ENCODE data around the gene BATF.

BATF gene

GRCh38 chr14:75553157-75553556 is 30.9 kb downstream of the BATF start:
- DNase-seq (ENCODE audit: insufficient read length) = no peak
- TF ChIP-seq TAF1 (IDR thresholded peaks at IDR 0.05; ENCODE audit: borderline replicate concordance, low read depth, low read length) = no peak
- TF ChIP-seq POLR2A (IDR thresholded peaks at IDR 0.05; ENCODE audit: low read depth, low read length) = no peak
- TF ChIP-seq POLR2AphosphoS5 (IDR thresholded peaks at IDR 0.05; ENCODE audit: low read depth, low read length) = no peak
- no peak for FAIRE-seq

- TF ChIP-seq TAF1 (IDR thresholded peaks at IDR 0.05; ENCODE audit: borderline replicate concordance, low read depth, low read length) (no peak), POLR2AphosphoS5 (IDR thresholded peaks at IDR 0.05; ENCODE audit: low read depth, low read length) (no peak), POLR2A (IDR thresholded peaks at IDR 0.05; ENCODE audit: low read depth, low read length) (no peak)
- DNase-seq (ENCODE audit: insufficient read length) = no peak
- FAIRE-seq = no peak
Observed at GRCh38 chr14:75553761-75554364, 31.6 kb downstream of the BATF start.

GRCh38 chr14:75554482-75554881 is 32.2 kb downstream of the BATF start:
- no peak for TF ChIP-seq POLR2A (IDR thresholded peaks at IDR 0.05; ENCODE audit: low read depth, low read length)
- no peak for TF ChIP-seq TAF1 (IDR thresholded peaks at IDR 0.05; ENCODE audit: borderline replicate concordance, low read depth, low read length)
- TF ChIP-seq POLR2AphosphoS5 (IDR thresholded peaks at IDR 0.05; ENCODE audit: low read depth, low read length) = no peak
- DNase-seq (ENCODE audit: insufficient read length) = no peak
- FAIRE-seq = no peak

GRCh38 chr14:75558440-75558839 is 36.2 kb downstream of the BATF start:
- FAIRE-seq (no peak), DNase-seq (ENCODE audit: insufficient read length) (no peak)
- TF ChIP-seq POLR2AphosphoS5 (IDR thresholded peaks at IDR 0.05; ENCODE audit: low read depth, low read length) (no peak), TAF1 (IDR thresholded peaks at IDR 0.05; ENCODE audit: borderline replicate concordance, low read depth, low read length) (no peak), POLR2A (IDR thresholded peaks at IDR 0.05; ENCODE audit: low read depth, low read length) (no peak)

- no peak for TF ChIP-seq TAF1 (IDR thresholded peaks at IDR 0.05; ENCODE audit: borderline replicate concordance, low read depth, low read length)
- no peak for TF ChIP-seq POLR2AphosphoS5 (IDR thresholded peaks at IDR 0.05; ENCODE audit: low read depth, low read length)
- no peak for TF ChIP-seq POLR2A (IDR thresholded peaks at IDR 0.05; ENCODE audit: low read depth, low read length)
- DNase-seq (ENCODE audit: insufficient read length) = no peak
- no peak for FAIRE-seq
Observed at GRCh38 chr14:75559045-75559444, 36.8 kb downstream of the BATF start.

GRCh38 chr14:75559451-75560222 is 37.4 kb downstream of the BATF start:
- DNase-seq (ENCODE audit: insufficient read length) (no peak), FAIRE-seq (no peak)
- TF ChIP-seq TAF1 (IDR thresholded peaks at IDR 0.05; ENCODE audit: borderline replicate concordance, low read depth, low read length) (no peak), POLR2A (IDR thresholded peaks at IDR 0.05; ENCODE audit: low read depth, low read length) (no peak), POLR2AphosphoS5 (IDR thresholded peaks at IDR 0.05; ENCODE audit: low read depth, low read length) (no peak)

- DNase-seq (ENCODE audit: insufficient read length) (no peak), FAIRE-seq (peak; percentile 92)
- TF ChIP-seq POLR2A (IDR thresholded peaks at IDR 0.05; ENCODE audit: low read depth, low read length) = no peak
- TF ChIP-seq POLR2AphosphoS5 (IDR thresholded peaks at IDR 0.05; ENCODE audit: low read depth, low read length) = no peak
- no peak for TF ChIP-seq TAF1 (IDR thresholded peaks at IDR 0.05; ENCODE audit: borderline replicate concordance, low read depth, low read length)
Observed at GRCh38 chr14:75561013-75561432, 38.8 kb downstream of the BATF start.

GRCh38 chr14:75562089-75562488 is 39.8 kb downstream of the BATF start:
- FAIRE-seq = no peak
- no peak for DNase-seq (ENCODE audit: insufficient read length)
- TF ChIP-seq POLR2A (IDR thresholded peaks at IDR 0.05; ENCODE audit: low read depth, low read length) (no peak), TAF1 (IDR thresholded peaks at IDR 0.05; ENCODE audit: borderline replicate concordance, low read depth, low read length) (no peak), POLR2AphosphoS5 (IDR thresholded peaks at IDR 0.05; ENCODE audit: low read depth, low read length) (no peak)

- TF ChIP-seq POLR2A (IDR thresholded peaks at IDR 0.05; ENCODE audit: low read depth, low read length) (no peak), POLR2AphosphoS5 (IDR thresholded peaks at IDR 0.05; ENCODE audit: low read depth, low read length) (no peak), TAF1 (IDR thresholded peaks at IDR 0.05; ENCODE audit: borderline replicate concordance, low read depth, low read length) (no peak)
- no peak for DNase-seq (ENCODE audit: insufficient read length)
- FAIRE-seq = no peak
Observed at GRCh38 chr14:75562489-75562888, 40.2 kb downstream of the BATF start.

GRCh38 chr14:75563931-75564330 is 41.7 kb downstream of the BATF start:
- DNase-seq (ENCODE audit: insufficient read length) (no peak), FAIRE-seq (no peak)
- TF ChIP-seq POLR2AphosphoS5 (IDR thresholded peaks at IDR 0.05; ENCODE audit: low read depth, low read length) = no peak
- no peak for TF ChIP-seq TAF1 (IDR thresholded peaks at IDR 0.05; ENCODE audit: borderline replicate concordance, low read depth, low read length)
- no peak for TF ChIP-seq POLR2A (IDR thresholded peaks at IDR 0.05; ENCODE audit: low read depth, low read length)

- TF ChIP-seq POLR2A (IDR thresholded peaks at IDR 0.05; ENCODE audit: low read depth, low read length) = no peak
- no peak for TF ChIP-seq TAF1 (IDR thresholded peaks at IDR 0.05; ENCODE audit: borderline replicate concordance, low read depth, low read length)
- TF ChIP-seq POLR2AphosphoS5 (IDR thresholded peaks at IDR 0.05; ENCODE audit: low read depth, low read length) = no peak
- DNase-seq (ENCODE audit: insufficient read length) (no peak), FAIRE-seq (no peak)
Observed at GRCh38 chr14:75565056-75565455, 42.8 kb downstream of the BATF start.

GRCh38 chr14:75566321-75566720 is 44.1 kb downstream of the BATF start:
- TF ChIP-seq POLR2A (IDR thresholded peaks at IDR 0.05; ENCODE audit: low read depth, low read length) = no peak
- no peak for TF ChIP-seq POLR2AphosphoS5 (IDR thresholded peaks at IDR 0.05; ENCODE audit: low read depth, low read length)
- TF ChIP-seq TAF1 (IDR thresholded peaks at IDR 0.05; ENCODE audit: borderline replicate concordance, low read depth, low read length) = no peak
- DNase-seq (ENCODE audit: insufficient read length) (no peak), FAIRE-seq (no peak)
